Measurements from ENCODE around the gene WAPL. TPM values are rescaled to one million over a fixed set of nuclear protein-coding genes. Genes with fewer than 3 reads are reported as not detected.

The WAPL gene
- polyA plus RNA-seq, 1 donor (not counting 4 experiments of a cell fraction or from before 2014, with no cell fraction given) = 26.2 TPM

DNA sequence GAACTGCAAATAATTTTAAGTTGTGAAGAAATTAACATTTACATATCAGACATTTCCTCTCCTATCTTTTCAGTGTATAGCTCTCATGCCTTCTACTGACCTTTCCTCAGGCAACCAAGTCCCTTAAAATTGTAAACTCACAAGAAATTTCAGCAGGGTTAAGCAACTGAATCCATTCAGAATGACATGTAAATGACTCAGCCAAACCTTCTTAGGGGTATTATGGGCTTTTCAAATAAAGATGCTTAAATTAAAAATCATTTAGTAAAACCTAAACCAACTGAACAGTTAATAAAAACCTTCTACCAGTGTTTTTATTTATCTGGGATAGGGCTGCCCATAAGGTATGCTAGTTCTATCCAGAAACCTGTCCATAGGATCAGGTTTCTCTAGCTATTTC lies 20.7 kb downstream of the WAPL start:
- dilution Hi-C loops (cut with MboI; ENCODE audit: extremely low pct_ligation_motif_present, low sequenced_read_pairs) = no loop called here
- Histone ChIP-seq H4K20me1 (ENCODE audit: control insufficient read depth, extremely low read depth, insufficient read depth, low read length) (peaks cover 4% of the 10 kb centered on the region), H3K9me1 (ENCODE audit: control insufficient read depth, extremely low read depth, insufficient read depth, low read length) (no peaks in the 10 kb centered on the region), H3K4me3 (ENCODE audit: control insufficient read depth in 2 of 3, extremely low read depth in 1 of 3, insufficient read depth in 2 of 3, low read depth in 1 of 3, low read length in 3 of 3) (no peak overlapping the region), H3K36me3 (ENCODE audit: control insufficient read depth in 2 of 2, extremely low read depth in 1 of 2, insufficient read depth in 2 of 2, low read length in 2 of 2) (peaks cover 14 to 19% of the 10 kb centered on the region in 2 experiments), H3K27ac (ENCODE audit: control insufficient read depth, insufficient read depth, low read length) (no peak overlapping the region), H3K27me3 (ENCODE audit: control insufficient read depth, extremely low read depth, insufficient read depth, low read length) (no peaks in the 10 kb centered on the region), H3K79me2 (ENCODE audit: control insufficient read depth, insufficient read depth, low read length) (peaks cover 88% of the 10 kb centered on the region), H3K4me1 (ENCODE audit: control insufficient read depth, extremely low read depth, insufficient read depth, low read length) (no peaks in the 10 kb centered on the region), H3K9me3 (ENCODE audit: control insufficient read depth, low read depth, low read length) (no peaks in the 10 kb centered on the region), H3K9ac (ENCODE audit: control insufficient read depth, extremely low read depth, insufficient read depth, low read length) (no peak overlapping the region), H3K4me2 (ENCODE audit: control insufficient read depth, extremely low read depth, insufficient read depth, low read depth, low read length) (no peak overlapping the region), H2AFZ (ENCODE audit: control insufficient read depth, low read length) (no peak overlapping the region)
- DNase-seq (ENCODE audit: low read depth, low spot score) = no peak
- no peak for TF ChIP-seq EZH2 (IDR thresholded peaks at IDR 0.05; ENCODE audit: low read length)
- TF ChIP-seq CTCF (optimal IDR thresholded peaks at IDR 0.05 in 1 of 3, IDR thresholded peaks at IDR 0.05 in 1 of 3, conservative IDR thresholded peaks at IDR 0.05 in 1 of 3; ENCODE audit: extremely low read depth in 1 of 3, insufficient read depth in 2 of 3, low read length in 3 of 3) = no peak
- FAIRE-seq = no peak

GRCh38 chr10:86498598-86498997 lies 23.0 kb downstream of the WAPL start:
- Histone ChIP-seq H3K9ac (ENCODE audit: control insufficient read depth, extremely low read depth, insufficient read depth, low read length) (no peak overlapping the region), H3K27me3 (ENCODE audit: control insufficient read depth, extremely low read depth, insufficient read depth, low read length) (no peaks in the 10 kb centered on the region), H3K36me3 (ENCODE audit: control insufficient read depth in 2 of 2, extremely low read depth in 1 of 2, insufficient read depth in 2 of 2, low read length in 2 of 2) (peaks cover 14 to 17% of the 10 kb centered on the region in 2 experiments), H4K20me1 (ENCODE audit: control insufficient read depth, extremely low read depth, insufficient read depth, low read length) (peaks cover 2% of the 10 kb centered on the region), H3K4me2 (ENCODE audit: control insufficient read depth, extremely low read depth, insufficient read depth, low read depth, low read length) (no peak overlapping the region), H3K9me1 (ENCODE audit: control insufficient read depth, extremely low read depth, insufficient read depth, low read length) (no peaks in the 10 kb centered on the region), H3K4me1 (ENCODE audit: control insufficient read depth, extremely low read depth, insufficient read depth, low read length) (no peaks in the 10 kb centered on the region), H3K27ac (ENCODE audit: control insufficient read depth, insufficient read depth, low read length) (no peak overlapping the region), H3K4me3 (ENCODE audit: control insufficient read depth in 2 of 3, extremely low read depth in 1 of 3, insufficient read depth in 2 of 3, low read depth in 1 of 3, low read length in 3 of 3) (no peak overlapping the region), H3K79me2 (ENCODE audit: control insufficient read depth, insufficient read depth, low read length) (peaks cover 85% of the 10 kb centered on the region), H3K9me3 (ENCODE audit: control insufficient read depth, low read depth, low read length) (no peaks in the 10 kb centered on the region), H2AFZ (ENCODE audit: control insufficient read depth, low read length) (no peak overlapping the region)
- no peak for DNase-seq (ENCODE audit: low read depth, low spot score)
- TF ChIP-seq EZH2 (IDR thresholded peaks at IDR 0.05; ENCODE audit: low read length) (no peak), CTCF (optimal IDR thresholded peaks at IDR 0.05 in 1 of 3, IDR thresholded peaks at IDR 0.05 in 1 of 3, conservative IDR thresholded peaks at IDR 0.05 in 1 of 3; ENCODE audit: extremely low read depth in 1 of 3, insufficient read depth in 2 of 3, low read length in 3 of 3) (no peak)
- dilution Hi-C loops (cut with MboI; ENCODE audit: extremely low pct_ligation_motif_present, low sequenced_read_pairs) = no loop called here
- FAIRE-seq = no peak

Measured in keratinocyte (primary cell).